Stimulated activated CD4-positive, alpha-beta T cell treated with anti-CD3 and anti-CD28 coated beads, Interleukin-2, amount 100 ng/mL, for 4 hours (primary cell): ENCODE measurements around the gene ITGA3.
A peak's percentile ranks its signal among the peaks of the same experiment; 100 is the strongest.
"Not testable (repeated sequence)": the region's sequence is repeated elsewhere in the genome, so short reads cannot be mapped to it uniquely, and the experiment has no call there.

Source experiments
- DNase-seq: peaks from one replicate; pipeline ENCODE4 v3.0.0-alpha.2; 2020; ENCODE audit warnings: low read depth

The ITGA3 gene

DNA sequence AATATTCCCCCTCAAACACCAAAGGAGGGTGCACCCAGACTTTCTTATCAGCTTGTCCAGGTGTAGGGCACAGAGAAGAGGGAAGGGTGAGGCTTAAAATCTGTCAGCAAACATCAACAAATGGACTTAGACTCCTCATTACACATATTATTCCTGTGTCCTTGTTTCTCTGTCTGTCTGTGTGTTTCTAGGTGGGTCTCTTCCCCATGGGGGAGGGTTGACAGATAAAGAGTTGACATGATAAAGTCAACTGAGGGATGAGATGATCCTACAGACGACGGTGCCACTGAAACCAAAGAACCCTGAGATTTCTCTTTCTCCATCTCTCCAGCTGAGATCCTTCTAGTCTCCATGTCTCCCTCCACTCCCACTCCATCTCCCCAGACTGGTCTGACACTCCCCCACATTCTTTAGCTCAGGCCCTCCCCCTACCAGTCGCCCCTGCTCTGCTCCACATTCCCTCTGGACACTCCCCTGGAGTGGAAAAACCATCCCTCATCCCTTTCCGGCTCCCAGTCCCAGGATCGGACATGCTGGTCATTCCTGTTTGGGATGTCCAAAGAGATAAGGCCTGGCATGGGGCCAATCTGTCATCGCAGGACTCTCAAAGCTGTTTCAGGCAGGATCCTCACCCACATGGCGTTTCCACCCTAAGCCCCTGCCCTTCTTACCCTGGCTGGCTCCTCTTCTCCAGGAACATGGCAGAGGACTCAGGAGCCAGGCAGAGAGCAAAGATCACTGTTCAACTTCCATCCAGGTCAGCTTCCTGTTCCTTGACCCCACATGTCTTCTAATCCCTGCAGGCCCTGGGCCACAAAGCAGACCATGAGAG lies 2.9 kb upstream of the ITGA3 start:
- DNase-seq = no peak

DNA sequence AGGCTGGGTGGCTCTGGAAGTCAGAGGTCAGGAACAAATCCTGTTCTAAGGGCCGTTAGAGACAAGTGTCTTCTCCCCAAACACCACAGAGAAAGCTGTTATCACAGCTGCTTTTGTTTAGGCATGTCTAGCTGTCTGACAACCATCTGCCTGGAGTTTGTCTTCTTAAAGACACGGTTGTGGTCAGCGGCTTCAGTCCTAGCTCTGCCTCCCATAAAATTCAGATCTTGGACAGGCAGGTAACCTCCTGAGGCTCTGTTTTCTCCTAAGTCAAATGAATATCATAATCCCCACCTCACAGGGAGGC lies 2.3 kb upstream of the ITGA3 start:
- no peak for DNase-seq

DNA sequence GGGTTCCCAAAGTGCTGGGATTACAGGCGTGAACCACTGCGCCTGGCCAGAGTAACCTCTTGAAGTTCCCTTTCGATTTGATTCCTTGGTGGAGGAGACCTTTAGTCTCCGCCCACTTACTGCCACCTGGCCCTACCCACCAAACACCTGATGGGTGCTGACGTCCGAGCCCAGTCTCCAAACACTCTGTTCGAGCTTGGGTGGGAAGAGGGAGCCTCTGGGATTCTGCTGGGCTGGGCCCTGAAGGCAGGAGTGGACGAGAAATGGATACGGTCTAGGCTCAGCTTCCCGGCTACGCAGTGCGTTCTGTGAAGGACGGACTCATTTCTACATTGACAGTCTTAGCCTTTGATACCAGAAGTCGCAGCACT lies 870 bp upstream of the ITGA3 start:
- no peak for DNase-seq

DNA sequence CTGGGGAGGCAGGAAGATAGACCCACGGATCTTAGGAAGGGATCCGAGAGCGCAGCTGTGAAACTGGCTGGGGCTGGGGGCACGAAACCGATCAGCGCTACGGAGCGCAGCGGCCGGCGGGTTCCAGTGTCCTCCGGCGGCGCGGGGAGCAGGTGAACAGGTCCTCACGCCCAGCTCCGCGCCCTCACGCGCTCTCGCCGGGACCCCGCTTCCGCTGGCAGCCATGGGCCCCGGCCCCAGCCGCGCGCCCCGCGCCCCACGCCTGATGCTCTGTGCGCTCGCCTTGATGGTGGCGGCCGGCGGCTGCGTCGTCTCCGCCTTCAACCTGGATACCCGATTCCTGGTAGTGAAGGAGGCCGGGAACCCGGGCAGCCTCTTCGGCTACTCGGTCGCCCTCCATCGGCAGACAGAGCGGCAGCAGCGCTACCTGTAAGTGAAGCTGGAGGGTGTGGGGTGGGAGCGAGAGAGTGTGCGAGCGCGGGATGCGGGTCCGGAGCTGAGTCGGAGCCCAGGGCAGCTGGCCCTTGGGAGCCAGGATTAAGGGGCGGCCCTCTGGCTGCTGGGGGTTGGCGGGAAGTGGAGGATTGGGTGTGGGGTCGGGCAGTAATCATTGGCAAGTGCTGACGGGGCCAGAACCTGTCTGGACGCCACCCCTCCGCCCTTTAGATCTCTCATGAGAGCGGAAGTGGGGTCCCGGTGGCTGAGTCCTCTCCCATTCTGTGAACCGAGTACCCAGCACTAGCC lies 479 bp downstream of the ITGA3 start:
- peak; percentile 52 for DNase-seq

DNA sequence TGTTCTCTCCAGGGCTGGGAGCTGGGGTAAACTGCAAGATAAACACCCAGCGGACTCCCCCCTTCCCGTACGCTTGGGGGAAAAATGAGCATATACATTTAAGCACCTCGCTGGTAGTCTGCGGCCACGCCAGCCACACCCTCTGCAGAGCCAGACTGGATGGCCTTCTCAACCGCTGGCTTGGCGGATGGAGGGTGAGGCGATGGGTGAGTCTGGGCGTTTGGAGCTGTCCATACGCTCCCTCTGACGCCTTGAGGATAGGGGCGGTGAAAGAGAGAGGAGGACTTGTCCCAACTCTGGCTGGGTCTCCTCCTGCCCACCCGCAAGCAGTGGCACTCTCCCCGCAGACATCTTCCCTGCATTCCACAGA lies 1.0 kb downstream of the ITGA3 start:
- no peak for DNase-seq

DNA sequence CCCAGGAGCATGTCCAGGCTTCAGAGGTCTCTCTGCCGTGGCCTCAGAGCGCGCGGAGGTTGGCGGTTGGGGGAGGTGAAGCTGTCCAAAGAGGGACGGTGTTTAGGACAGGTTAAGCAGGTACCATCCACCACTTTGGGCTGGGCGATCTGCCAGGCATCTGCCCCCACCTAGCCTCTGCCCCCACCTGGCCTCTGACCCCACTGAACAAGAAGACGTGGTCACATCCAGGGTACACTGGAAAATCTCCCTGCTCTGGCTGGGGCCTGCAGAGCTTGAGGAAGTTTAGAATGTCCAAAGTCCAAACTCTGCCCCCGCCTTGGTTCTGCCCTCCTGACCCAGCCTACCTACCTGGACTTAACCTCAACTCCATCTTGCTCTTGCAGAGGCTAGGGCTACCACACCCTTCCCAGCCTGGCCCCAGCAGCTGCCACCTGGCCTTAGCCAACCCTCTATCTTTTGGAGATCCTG lies 1.6 kb downstream of the ITGA3 start:
- DNase-seq = no peak

DNA sequence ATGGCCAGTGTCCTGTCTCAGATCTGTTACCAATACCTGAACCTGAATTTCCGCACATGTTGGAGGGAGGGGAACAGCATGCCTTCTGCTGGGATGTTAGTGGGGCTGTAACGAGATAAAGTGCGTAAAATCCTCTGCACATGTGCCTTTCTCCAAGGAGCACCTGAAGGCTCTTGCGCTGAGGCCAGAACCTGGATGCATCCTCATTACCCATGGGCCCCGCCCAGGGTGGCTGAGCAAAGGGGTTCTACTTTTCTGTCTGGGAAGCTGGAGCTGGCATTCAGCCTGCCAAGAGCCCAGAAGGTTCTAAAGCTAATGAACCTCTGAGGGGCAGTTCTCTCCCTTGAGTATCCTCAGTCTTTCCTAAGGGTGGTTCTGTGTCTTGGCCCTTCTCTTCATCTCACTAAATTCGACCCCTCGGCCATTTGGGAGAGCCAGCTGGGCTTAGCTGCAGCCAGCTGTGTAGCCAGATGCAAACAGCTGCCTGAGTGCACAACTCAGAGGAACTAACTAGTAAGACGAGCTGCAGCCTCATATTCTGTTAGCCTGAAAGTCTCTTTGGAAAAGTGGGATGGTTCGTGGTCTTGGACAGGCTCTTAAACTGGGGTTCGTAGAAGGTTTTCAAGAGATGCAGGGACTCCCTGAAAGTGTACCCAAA lies 2.5 kb downstream of the ITGA3 start:
- DNase-seq = no peak

DNA sequence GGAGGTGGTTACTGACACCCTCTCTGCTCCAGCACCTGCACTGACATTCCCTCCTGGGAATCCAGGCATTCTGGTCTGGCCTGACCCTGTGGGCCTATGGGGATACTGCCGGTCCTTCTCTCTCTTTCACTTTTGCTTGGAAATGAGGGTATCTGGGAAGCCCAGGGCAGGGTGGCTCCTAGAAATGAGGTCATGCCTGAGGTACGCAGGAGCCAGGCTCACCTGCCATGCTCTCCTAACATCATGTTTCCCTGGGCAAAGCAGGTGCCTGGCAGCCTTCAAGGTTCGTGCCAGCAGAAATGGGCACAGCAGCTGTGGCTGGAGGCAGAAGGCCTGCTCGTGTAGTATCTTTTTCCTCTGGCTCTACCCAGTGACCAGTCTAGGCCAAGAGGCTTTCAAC lies 3.3 kb downstream of the ITGA3 start:
- no peak for DNase-seq

DNA sequence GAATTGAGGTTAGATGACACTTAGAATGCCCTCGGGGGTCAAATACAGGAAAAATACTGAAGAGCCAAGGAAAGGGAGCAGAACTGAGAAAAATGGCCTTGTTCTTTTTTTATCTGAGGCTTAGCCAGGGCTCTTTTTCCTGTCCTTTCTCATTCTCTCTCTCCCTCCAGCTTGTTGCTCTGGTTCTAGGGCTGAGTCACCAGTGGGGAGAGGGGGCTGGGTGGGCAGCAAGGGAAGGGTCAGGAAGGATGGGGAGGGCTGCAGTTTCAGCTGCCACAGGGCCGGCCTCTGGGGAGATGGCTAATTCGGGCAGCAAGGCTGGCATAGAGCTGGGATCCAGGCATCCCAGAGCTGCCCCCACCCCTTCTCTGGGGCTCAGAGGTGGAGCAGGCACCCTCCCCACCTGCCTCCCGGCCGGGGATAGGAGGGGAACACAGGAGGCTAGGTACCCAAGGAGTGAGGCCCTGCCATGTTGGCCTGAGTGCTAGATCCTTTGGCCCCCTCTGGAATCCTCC lies 3.9 kb downstream of the ITGA3 start:
- DNase-seq = no peak

DNA sequence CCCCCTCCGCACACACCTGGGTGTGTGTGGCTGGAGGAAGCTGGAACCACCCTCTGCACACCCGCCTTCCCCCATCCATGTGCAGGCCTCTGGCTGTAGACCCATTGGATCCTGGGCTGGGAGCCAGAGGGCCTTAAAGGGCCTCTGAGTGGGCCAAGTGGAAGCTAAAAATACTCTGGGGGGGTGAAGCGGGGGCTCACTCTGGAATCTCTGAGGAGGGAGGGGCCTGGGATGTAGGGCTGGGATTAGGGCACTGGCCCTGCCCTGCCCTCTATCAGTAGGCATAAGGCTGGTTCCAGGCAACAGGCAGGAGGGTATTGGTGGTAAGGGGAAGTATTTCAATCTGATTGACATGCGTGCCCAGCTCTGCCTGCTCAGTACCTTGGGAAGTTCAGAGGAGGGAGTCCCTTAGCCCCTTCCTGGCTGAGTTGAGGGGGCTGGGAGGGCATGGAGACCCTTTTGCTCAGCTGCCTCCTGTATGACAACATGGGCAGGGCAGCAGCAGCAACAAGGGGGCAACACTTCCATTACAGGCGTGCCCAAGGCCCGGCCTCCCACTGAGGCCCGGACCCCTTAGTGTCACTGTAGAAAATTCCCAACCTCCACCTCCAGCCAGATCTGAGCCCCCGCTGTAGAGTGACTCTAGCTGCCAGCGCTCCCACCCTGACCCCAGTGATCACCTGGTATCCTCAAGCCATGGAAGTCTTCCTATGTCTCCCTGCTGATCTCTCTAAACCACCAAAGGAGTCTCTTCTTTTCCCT lies 5.2 kb downstream of the ITGA3 start:
- no peak for DNase-seq

DNA sequence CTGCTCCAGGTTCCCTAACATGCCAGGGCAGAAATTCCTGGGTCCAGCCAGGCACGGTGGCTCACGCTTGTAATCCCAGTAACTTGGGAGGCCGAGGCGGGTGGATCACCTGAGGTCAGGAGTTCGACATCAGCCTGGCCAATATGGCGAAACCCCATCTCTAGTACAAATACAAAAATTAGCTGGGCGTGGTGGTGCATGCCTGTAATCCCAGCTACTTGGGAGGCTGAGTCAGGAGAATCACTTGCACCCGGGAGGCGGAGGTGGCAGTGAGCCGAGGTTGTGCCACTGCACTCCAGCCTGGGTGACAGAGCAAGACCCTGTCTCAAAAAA lies 5.8 kb downstream of the ITGA3 start:
- not testable (repeated sequence) for DNase-seq

DNA sequence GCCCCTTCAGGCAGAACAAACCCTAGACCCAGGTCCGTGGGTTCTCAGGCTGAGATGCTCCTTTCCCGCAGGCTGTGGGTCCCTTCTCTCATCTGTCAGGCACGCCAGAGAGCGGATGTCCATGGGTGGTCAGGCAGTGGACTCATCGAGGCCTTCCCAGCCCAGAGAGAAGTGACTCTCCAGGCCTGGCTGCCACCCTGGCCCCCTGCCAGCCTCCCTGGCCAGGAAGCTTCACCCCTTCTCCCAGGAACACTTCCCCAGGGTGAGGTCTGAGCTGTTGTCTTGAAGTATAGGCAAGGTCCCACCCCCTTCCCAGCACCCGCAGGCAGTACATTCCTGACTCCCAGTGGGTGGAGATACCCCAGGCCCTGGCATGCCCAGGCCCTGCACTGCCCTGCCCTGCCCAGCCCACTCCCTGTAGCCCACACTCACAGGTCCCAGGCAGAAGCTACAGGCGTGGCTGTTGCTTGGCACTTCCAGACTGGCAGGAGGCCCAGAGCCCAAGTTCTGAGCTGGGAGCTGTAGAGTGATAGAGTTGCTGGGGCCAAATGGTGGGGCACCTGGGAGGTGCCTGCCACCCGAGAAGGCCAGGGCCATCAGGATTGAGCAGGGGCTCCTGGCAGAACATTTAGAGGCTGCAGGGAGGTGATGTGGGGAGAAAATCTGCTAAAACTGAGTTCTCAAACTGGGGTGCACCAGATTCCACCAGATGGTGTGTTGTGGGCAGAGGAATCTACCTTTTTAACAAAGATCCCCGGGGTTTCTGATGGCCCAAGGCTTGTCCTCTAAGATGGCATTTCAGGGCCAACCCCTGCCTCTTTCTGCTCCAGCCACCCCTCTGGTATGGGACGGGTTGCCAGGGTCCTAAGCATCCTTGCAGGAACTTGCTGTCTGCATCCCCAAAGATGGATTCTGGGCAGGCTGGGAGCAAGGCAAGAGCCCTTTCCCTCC lies 6.7 kb downstream of the ITGA3 start:
- no peak for DNase-seq

DNA sequence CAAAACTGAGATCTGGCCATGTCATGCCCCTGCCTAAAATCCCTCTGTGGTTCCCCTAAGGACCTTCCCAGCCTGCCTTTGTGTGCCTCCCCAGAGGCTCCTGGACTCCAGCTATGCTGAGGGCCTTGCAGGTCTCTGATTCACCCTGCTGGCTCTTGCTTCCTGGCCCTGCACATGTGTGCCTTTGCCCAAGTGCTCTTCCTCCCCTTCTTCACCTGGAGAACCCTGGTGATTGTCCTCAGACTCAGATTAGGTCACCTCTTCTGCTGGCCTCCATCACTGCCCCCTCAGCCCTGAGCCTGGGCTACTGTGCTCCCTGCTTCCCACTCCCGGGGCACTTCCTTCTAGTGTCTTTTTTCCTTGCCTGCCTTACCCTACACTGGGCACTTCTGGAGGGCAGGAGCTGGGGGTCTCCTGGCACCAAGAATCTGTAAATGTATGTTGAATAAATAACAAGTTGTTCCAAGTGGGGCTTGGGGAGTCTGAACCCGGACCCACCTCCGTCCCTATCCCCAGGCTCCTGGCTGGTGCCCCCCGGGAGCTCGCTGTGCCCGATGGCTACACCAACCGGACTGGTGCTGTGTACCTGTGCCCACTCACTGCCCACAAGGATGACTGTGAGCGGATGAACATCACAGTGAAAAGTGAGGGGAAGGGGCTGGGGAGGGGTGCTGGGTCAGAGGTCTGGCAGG lies 7.8 kb downstream of the ITGA3 start:
- no peak for DNase-seq

DNA sequence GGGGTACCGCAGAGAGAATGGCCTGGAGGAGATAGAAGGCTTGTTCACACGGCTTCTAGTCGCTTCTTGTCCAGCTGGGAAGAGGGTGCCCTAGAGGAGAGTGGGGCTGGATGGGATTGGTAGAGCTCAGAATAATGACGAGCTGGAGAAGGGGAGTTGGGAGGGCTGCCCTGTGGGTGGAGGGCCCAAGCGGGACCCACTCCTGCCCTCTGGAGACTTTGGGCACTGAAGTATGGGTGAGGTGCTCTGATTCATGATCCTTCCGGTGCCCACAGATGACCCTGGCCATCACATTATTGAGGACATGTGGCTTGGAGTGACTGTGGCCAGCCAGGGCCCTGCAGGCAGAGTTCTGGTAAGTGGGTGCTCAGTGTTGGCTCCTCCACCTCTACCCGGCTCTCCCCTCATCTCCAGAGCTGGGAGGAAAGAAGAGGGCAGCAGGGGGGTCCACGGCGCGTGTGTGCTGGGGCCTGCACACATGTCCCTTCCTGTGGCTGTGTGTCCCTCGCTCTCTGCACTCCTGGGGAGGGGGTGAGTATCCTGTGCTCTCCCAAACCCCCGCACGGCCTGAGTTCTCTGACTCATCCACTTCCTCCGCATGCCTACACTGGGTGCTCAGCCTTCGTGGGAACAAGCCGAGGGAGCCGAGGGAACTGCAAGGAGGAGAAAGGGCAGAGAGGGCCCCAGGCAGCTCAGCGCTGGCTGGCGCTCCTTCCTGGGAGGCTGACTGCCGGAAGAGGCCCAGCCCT lies 8.5 kb downstream of the ITGA3 start:
- no peak for DNase-seq

DNA sequence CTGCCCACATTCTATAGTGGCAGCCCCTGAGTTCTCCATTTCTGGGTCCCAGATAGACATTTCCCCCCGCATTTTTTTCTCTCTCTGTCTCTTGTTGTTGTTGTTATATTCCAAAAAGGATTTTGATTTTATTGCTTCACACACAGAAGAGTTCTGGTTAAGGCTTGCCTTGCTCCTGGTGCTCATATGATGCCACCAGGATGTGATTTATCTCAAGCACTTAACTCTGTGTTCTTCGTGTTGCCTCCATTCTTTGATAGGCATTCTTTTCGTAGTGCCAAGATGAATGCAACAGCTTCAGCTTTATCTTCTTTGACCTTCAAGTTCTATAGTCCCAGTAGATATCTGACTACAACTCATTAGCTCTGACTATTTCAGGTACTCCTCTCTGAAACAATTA lies 9.1 kb downstream of the ITGA3 start:
- no peak for DNase-seq

DNA sequence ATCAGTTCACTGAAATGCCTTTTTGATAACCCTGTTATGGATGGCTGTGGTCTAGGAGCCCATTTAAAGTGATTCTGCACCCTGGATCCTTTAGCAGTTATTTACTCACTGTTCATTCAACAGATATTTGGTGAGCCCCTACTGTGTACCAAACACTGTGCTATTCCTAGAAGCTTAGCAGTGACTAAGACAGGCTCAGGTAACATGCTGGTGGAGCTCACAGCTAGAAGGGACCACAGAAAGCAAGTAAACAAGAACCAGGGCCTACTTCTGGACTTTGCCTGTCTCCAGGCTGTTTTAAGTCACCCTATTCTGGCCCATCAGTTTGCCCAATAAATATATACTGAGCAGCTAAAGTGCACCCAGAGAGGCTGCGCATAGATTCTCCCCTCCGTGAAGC lies 11.1 kb downstream of the ITGA3 start:
- DNase-seq = no peak

DNA sequence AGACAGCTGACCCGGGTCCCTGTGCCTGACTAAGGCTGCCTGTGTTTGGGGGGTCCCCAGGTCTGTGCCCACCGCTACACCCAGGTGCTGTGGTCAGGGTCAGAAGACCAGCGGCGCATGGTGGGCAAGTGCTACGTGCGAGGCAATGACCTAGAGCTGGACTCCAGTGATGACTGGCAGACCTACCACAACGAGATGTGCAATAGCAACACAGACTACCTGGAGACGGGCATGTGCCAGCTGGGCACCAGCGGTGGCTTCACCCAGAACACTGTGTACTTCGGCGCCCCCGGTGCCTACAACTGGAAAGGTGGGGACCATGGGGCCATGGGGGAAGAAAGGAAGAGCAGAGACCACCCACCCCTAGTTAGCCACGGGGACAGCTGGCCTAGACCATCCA lies 12.1 kb downstream of the ITGA3 start:
- no peak for DNase-seq

DNA sequence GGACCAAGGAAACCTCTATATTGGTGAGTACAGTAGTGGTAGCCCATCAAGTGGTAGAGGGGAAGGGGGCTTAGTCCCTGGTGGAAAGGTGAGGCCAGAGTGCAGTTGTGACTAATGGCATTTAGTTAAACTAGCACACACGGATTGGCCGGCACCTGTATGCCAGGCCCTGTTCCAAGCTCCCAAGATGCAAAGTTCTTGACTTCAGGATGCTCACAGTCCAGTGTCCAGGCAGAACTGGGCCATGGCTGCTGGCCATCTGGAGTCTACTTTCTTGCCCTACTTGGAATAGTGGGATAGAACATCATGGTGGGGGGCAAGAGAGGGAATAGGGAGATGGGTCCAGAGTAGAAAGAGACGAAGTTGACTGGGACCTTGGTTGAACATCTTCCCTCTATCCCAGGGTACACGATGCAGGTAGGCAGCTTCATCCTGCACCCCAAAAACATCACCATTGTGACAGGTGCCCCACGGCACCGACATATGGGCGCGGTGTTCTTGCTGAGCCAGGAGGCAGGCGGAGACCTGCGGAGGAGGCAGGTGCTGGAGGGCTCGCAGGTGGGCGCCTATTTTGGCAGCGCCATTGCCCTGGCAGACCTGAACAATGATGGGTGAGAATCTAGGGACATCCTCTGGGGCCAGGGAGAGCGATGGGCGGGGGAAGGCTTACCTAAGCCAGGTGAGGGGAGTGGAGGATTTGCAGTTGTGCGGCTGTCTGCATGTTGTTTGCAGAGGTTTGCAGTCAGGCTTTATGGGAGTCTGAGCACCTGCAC lies 15.2 kb downstream of the ITGA3 start:
- no peak for DNase-seq

DNA sequence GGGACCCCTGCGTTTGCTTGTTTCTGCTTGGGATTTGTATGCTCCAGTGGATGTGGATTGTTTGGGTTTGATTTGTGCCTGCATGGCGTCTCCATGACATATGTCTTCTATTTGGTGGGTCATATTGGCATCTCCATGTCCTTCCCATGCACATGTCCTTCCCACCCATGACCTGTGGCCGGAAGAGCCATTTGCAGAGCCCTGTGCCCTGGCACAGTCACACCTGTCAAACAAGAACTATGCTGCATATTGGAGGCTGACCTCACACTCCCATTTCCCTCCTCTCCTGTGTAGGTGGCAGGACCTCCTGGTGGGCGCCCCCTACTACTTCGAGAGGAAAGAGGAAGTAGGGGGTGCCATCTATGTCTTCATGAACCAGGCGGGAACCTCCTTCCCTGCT lies 15.8 kb downstream of the ITGA3 start:
- DNase-seq = no peak
